Measurements from ENCODE around the gene SMAD3.

- TF ChIP-seq CTCF (IDR thresholded peaks at IDR 0.05), result no peak
- TF ChIP-seq EZH2phosphoT487 (IDR thresholded peaks at IDR 0.05), result no peak
These were observed 74.9 kb downstream of the SMAD3 start for GRCh38 chr15:67140078-67140833.
